ENCODE data around the gene GHR.

GRCh38 chr5:42721484-42721883 lies 298.2 kb downstream of the GHR start:
- TF ChIP-seq EP300 (IDR thresholded peaks at IDR 0.05; ENCODE audit: low read depth) (no peak), CTCF (IDR thresholded peaks at IDR 0.05) (no peak), POLR2A (IDR thresholded peaks at IDR 0.05) (no peak)
